K562 (cell line): ENCODE results near the gene GPR39. TPM values are rescaled to one million over a fixed set of nuclear protein-coding genes. Genes with fewer than 3 reads are reported as not detected.

Source experiments
- ATF2 ChIP-seq: sonication (generic); formaldehyde crosslinking; IDR thresholded peaks from 2 replicates; pipeline ENCODE4 v1.8.1; 2022; ENCODE audit warnings: missing genetic modification reagents
- CGGBP1 ChIP-seq: fragments of 250-450 bp; sonication (Bioruptor Pico); IDR thresholded peaks from 2 replicates; pipeline ENCODE4 v1.9.0; 2021; ENCODE audit warnings: mild to moderate bottlenecking
- E2F6 ChIP-seq, 2 experiments: IDR thresholded peaks; 2 replicates each; pipeline ENCODE4 v1.6.1; 2011; ENCODE audit warnings: borderline replicate concordance in 1 of 2, control low read depth in 1 of 2, low read depth in 1 of 2, low read length in 1 of 2, mild to moderate bottlenecking in 1 of 2, mixed read lengths in 1 of 2, moderate library complexity in 1 of 2; ENCODE audit not compliant: insufficient read depth in 1 of 2, insufficient read length in 1 of 2, poor library complexity in 1 of 2, severe bottlenecking in 1 of 2; ENCODE audit errors: extremely low read depth in 1 of 2
- LARP7 ChIP-seq: fragments of 450-650 bp; IDR thresholded peaks from 2 replicates; pipeline ENCODE4 v1.6.1; 2016
- PCBP1 ChIP-seq: fragments of 200-400 bp; formaldehyde crosslinking; IDR thresholded peaks from 2 replicates; pipeline ENCODE4 v1.6.1; 2018; ENCODE audit warnings: mild to moderate bottlenecking, low read depth, low read length; ENCODE audit not compliant: poor library complexity, severe bottlenecking
- SMAD3 ChIP-seq: fragments of 450-650 bp; formaldehyde crosslinking; conservative IDR thresholded peaks from 2 replicates; pipeline ENCODE4 v1.4.0; 2020; ENCODE audit warnings: mild to moderate bottlenecking
- TCF3 ChIP-seq: sonication (generic); formaldehyde crosslinking; IDR thresholded peaks from 2 replicates; pipeline ENCODE4 v1.4.0; 2020; ENCODE audit warnings: mild to moderate bottlenecking, missing genetic modification reagents
- U2AF1 ChIP-seq: fragments of 200-400 bp; formaldehyde crosslinking; optimal IDR thresholded peaks from 2 replicates; pipeline ENCODE3; 2017; ENCODE audit warnings: mild to moderate bottlenecking, low read depth, low read length, moderate library complexity
- XRCC4 ChIP-seq: IDR thresholded peaks from one replicate; pipeline ENCODE4 v1.6.1; 2011; ENCODE audit not compliant: insufficient read depth, insufficient read length; ENCODE audit errors: extremely low read depth
- ZNF445 ChIP-seq: fragments of 250-450 bp; sonication (Bioruptor Pico); IDR thresholded peaks from 2 replicates; pipeline ENCODE4 v1.4.0; 2020; ENCODE audit warnings: low read depth, mild to moderate bottlenecking, moderate library complexity
- ZNF57 ChIP-seq: fragments of 450-650 bp; formaldehyde crosslinking; IDR thresholded peaks from 2 replicates; pipeline ENCODE4 v1.4.0; 2020; ENCODE audit warnings: mild to moderate bottlenecking, moderate library complexity
- polyA plus RNA-seq, 8 experiments: library from polyadenylated mRNA; depleted of rRNA in 4 of 8; stranded (reverse) in 5 of 8; unstranded in 3 of 8; fragments of >200 nt; fragmentation: Nextera tagmentation in 2 of 8; fragmentation: Illumina TruSeq in 1 of 8; extraction: Ambion mirVana in 2 of 8; extraction: Trizol in 1 of 8; gene quantifications; 2 replicates each; pipeline versions ENCODE4 v1.2.1 to v1.2.3, GENCODE V29; 2011 to 2014; ENCODE audit warnings: inconsistent platforms in 1 of 8, missing spikeins in 1 of 8
- total RNA-seq, 7 experiments: library from RNA; depleted of rRNA in 6 of 7; stranded (reverse); fragments of >200 nt in 6 of 7; fragmentation: Illumina TruSeq in 2 of 7; extraction: Trizol in 2 of 7; gene quantifications; 2 replicates each; pipeline versions ENCODE4 v1.2.1 to v1.2.3, GENCODE V29; 2011 to 2021; ENCODE audit warnings: low replicate concordance in 1 of 7

GPR39 gene
- total and polyA plus RNA-seq, 9 of the 15 experiments (the other 6 are each of a cell fraction or from before 2014, with no cell fraction given): 0.04 TPM; not detected in 8

- TF ChIP-seq U2AF1 (no peak), XRCC4 (no peak), LARP7 (no peak), E2F6 (IDR thresholded peaks at IDR 0.05; ENCODE audit: borderline replicate concordance in 1 of 2, extremely low read depth in 1 of 2, insufficient read depth in 1 of 2, insufficient read length in 1 of 2, low read depth in 1 of 2, low read length in 1 of 2, poor library complexity in 1 of 2, severe bottlenecking in 1 of 2) (no peak), ATF2 (no peak), CGGBP1 (CRISPR knock-in tag) (no peak), PCBP1 (no peak), ZNF57 (no peak), SMAD3 (CRISPR knock-in tag) (no peak), TCF3 (CRISPR knock-in tag) (no peak), ZNF445 (CRISPR knock-in tag) (no peak)
Measured at GRCh38 chr2:132607426-132608090, 191.0 kb downstream of the GPR39 start (continued).
